MCF 10A (cell line): ENCODE measurements around the gene CHCHD3. TPM values are rescaled to one million over a fixed set of nuclear protein-coding genes. Genes with fewer than 3 reads are reported as not detected.
"Not testable (repeated sequence)": the region's sequence is repeated elsewhere in the genome, so short reads cannot be mapped to it uniquely, and the experiment has no call there.

ENCODE experiments used
- BruUV-seq: library from RNA; stranded (reverse); fragments of 400-500 nt; replicated peaks from 2 replicates; lab custom pipeline; 2021; lab: Mats Ljungman, UMichigan
- CTCF ChIA-PET: fragments of 300-600 bp; sonication (Branson Sonifier 250); formaldehyde crosslinking; extraction: SDS; loops from one replicate; lab custom pipeline; 2021; ENCODE audit warnings: antibody characterized with exemption, inconsistent platforms; lab: Yijun Ruan, JAX
- POLR2A ChIA-PET: fragments of 300-600, 350-650 bp; sonication (Branson Sonifier 250); formaldehyde crosslinking; extraction: SDS; loops from one replicate; lab custom pipeline; 2020; ENCODE audit warnings: antibody characterized with exemption, inconsistent platforms; lab: Yijun Ruan, JAX
- DNase-seq: peaks from one replicate; pipeline ENCODE4 v3.0.0-alpha.2; 2018; ENCODE audit not compliant: unreplicated experiment
- H3K27ac Mint-ChIP-seq: one replicate; pipeline ENCODE4 v1.8.0; 2022; ENCODE audit warnings: mild to moderate bottlenecking, low read depth, mixed read lengths; ENCODE audit not compliant: unreplicated experiment
- H3K27me3 Mint-ChIP-seq: one replicate; pipeline ENCODE4 v1.8.0; 2022; ENCODE audit warnings: mixed read lengths; ENCODE audit not compliant: insufficient read depth, unreplicated experiment
- H3K36me3 Mint-ChIP-seq: one replicate; pipeline ENCODE4 v1.8.0; 2022; ENCODE audit warnings: mild to moderate bottlenecking, moderate library complexity, mixed read lengths; ENCODE audit not compliant: insufficient read depth, unreplicated experiment
- H3K4me1 Mint-ChIP-seq: one replicate; pipeline ENCODE4 v1.8.0; 2022; ENCODE audit warnings: mixed read lengths; ENCODE audit not compliant: insufficient read depth, unreplicated experiment
- H3K4me3 Mint-ChIP-seq: one replicate; pipeline ENCODE4 v1.8.0; 2022; ENCODE audit warnings: mild to moderate bottlenecking, moderate library complexity, mixed read lengths; ENCODE audit not compliant: unreplicated experiment
- H3K9me3 Mint-ChIP-seq: one replicate; pipeline ENCODE4 v1.8.0; 2022; ENCODE audit warnings: mixed read lengths; ENCODE audit not compliant: unreplicated experiment
- intact Hi-C: fragments of 100-400 bp; cut with micrococcal nuclease; formaldehyde crosslinking; loops from 2 replicates; pipeline ENCODE4 v1.14.1; 2022
- total RNA-seq: library from RNA; stranded (reverse); gene quantifications from 2 replicates; pipeline ENCODE4 v1.2.3, GENCODE V29; 2022
- TF ChIP-seq, protein P1 (sequence below): fragments of 200-600 bp; IDR thresholded peaks from one replicate; pipeline ENCODE4 v1.8.0; 2022; ENCODE audit warnings: antibody characterized with exemption, mild to moderate bottlenecking; ENCODE audit not compliant: unreplicated experiment

CHCHD3 gene
- total RNA-seq, 1 experiment from 2014 or later, result 102 TPM

DNA sequence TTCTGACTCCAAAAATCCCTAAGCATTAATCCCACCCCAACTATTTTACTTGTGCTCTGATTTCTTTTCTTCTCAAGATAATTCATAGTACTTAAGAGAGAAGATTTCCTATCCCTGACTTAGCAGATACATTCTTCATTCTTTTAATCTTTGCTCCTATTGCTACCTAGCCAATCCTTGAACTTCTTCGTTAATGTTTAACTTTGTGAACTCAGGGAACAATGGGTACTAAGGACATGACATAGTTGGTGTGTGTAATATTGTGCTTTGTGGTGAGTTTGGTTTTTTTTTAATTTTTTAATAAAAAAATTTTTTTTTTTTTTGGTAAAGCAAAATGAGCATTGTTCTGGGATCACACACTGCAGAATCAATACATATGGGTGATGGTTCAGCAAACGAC lies 166.2 kb downstream of the CHCHD3 start:
- no peaks in the 10 kb centered on the region for H3K4me1 Mint-ChIP-seq
- DNase-seq, result no peak
- POLR2A ChIA-PET, result no interaction called here
- TF ChIP-seq, protein P1, sequence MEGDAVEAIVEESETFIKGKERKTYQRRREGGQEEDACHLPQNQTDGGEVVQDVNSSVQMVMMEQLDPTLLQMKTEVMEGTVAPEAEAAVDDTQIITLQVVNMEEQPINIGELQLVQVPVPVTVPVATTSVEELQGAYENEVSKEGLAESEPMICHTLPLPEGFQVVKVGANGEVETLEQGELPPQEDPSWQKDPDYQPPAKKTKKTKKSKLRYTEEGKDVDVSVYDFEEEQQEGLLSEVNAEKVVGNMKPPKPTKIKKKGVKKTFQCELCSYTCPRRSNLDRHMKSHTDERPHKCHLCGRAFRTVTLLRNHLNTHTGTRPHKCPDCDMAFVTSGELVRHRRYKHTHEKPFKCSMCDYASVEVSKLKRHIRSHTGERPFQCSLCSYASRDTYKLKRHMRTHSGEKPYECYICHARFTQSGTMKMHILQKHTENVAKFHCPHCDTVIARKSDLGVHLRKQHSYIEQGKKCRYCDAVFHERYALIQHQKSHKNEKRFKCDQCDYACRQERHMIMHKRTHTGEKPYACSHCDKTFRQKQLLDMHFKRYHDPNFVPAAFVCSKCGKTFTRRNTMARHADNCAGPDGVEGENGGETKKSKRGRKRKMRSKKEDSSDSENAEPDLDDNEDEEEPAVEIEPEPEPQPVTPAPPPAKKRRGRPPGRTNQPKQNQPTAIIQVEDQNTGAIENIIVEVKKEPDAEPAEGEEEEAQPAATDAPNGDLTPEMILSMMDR, result no peak
- peak overlapping the region; percentile 1 for H3K27ac Mint-ChIP-seq
- H3K9me3 Mint-ChIP-seq, result no peaks in the 10 kb centered on the region
- peaks cover 7% of the 10 kb centered on the region for H3K36me3 Mint-ChIP-seq
- intact Hi-C loops, result no loop called here
- CTCF ChIA-PET, result no interaction called here
- BruUV-seq, result no TSS peak
- H3K4me3 Mint-ChIP-seq, result no peak overlapping the region
- no peaks in the 10 kb centered on the region for H3K27me3 Mint-ChIP-seq

DNA sequence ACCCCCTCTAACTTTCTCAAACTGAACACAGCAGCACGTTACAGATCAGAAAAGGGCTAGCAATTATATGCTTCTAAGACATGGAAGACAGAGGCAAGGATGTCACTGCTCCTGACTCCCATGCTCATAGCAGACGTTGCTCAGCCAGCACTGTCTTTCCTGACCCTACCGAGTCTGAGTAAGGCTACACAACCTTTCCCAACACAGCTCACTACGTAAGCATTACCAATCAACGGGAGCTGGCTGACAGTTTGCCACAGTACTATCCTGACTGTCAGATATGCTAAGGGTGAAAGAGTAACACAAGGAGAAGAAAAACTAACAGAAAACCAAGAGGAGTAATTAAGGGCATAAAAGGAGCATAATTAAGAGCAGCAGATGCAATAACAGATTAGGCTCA lies 171.2 kb downstream of the CHCHD3 start:
- no peak for DNase-seq
- no peak overlapping the region for H3K27ac Mint-ChIP-seq
- no peak overlapping the region for H3K4me3 Mint-ChIP-seq
- intact Hi-C loops, result no loop called here
- H3K4me1 Mint-ChIP-seq, result no peaks in the 10 kb centered on the region
- no TSS peak for BruUV-seq
- H3K9me3 Mint-ChIP-seq, result no peaks in the 10 kb centered on the region
- TF ChIP-seq, protein P1, result no peak
- peaks cover 19% of the 10 kb centered on the region for H3K36me3 Mint-ChIP-seq
- no peaks in the 10 kb centered on the region for H3K27me3 Mint-ChIP-seq
- CTCF ChIA-PET, result no interaction called here
- POLR2A ChIA-PET, result no interaction called here

DNA sequence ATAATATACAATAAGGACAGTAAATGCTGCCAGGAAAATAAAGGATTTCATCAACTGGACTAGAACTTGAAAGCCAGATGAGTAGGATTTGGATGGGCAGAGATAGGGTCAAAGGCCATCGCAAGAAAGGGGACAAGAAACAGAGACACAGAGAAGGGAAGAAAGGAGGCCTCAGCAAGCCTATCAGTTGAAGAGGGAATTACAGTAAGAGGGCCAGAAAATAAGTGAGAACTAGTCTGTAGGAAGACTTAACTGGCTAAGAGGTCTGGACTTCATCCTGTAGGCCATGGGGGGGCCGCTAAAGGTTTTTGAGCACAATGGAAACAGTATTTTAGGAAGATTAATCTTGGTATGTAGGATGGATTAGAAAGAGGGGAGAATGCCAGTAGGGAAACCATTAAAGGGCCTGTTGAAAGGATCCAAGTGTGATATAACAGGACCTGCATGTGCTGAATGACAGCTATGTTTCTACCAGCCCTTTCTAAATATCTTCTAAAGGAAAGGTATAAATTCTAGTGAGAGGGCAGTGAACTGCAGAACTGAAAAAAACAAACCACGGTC lies 174.4 kb downstream of the CHCHD3 start:
- no peaks in the 10 kb centered on the region for H3K4me1 Mint-ChIP-seq
- POLR2A ChIA-PET, result no interaction called here
- intact Hi-C loops, result no loop called here

DNA sequence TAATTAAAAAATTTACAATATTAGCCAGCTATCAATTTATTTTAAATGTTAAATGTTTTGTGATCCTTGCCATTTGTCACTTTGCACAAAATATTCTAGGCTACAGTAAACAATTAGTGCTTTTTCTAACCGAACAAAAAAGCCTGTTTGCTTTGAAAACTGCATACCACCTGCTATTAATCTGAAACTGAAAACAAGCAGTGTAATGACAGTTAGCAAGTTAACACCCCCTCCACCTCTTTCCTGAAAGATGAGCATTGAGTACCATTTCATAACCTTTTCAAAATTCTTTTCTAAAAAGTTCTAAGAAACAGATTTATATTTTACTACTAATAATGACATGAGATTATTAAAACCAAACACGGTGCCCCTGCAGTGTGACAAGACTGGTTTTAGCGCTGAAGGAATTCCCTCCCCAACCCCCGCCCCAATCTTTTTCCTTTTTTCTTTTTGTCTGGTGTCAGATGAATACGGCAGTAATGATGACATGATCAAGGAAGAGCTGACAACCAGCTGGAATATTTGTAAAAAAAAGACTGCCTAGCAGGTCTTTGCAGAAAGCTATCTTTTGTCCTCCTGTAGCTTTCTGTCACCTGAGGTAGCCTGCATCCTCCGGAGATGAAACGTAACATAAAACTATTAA lies 175.6 kb downstream of the CHCHD3 start:
- no peaks in the 10 kb centered on the region for H3K4me1 Mint-ChIP-seq
- H3K9me3 Mint-ChIP-seq, result no peaks in the 10 kb centered on the region
- intact Hi-C loops, result no loop called here
- ChIA-PET POLR2A (interaction anchor here (0.7 to 1.0 kb wide), 2 partner anchors 16 to 54 kb away, joined by 3 read pairs; no protein-coding TSS in a partner anchor), CTCF (no interaction called here)
- no TSS peak for BruUV-seq
- DNase-seq, result no peak
- no peaks in the 10 kb centered on the region for H3K27me3 Mint-ChIP-seq
- H3K27ac Mint-ChIP-seq, result no peak overlapping the region
- peaks cover 20% of the 10 kb centered on the region for H3K36me3 Mint-ChIP-seq
- no peak overlapping the region for H3K4me3 Mint-ChIP-seq
- TF ChIP-seq, protein P1, result no peak

More for the DNA sequence above, 174.4 kb downstream of the CHCHD3 start:
- Mint-ChIP-seq H3K27me3 (no peaks in the 10 kb centered on the region), H3K36me3 (peaks cover 20% of the 10 kb centered on the region), H3K27ac (peak overlapping the region; percentile 33), H3K4me3 (no peak overlapping the region), H3K9me3 (no peaks in the 10 kb centered on the region)
- CTCF ChIA-PET, result no interaction called here
- no TSS peak for BruUV-seq
- TF ChIP-seq, protein P1, result no peak
- no peak for DNase-seq

DNA sequence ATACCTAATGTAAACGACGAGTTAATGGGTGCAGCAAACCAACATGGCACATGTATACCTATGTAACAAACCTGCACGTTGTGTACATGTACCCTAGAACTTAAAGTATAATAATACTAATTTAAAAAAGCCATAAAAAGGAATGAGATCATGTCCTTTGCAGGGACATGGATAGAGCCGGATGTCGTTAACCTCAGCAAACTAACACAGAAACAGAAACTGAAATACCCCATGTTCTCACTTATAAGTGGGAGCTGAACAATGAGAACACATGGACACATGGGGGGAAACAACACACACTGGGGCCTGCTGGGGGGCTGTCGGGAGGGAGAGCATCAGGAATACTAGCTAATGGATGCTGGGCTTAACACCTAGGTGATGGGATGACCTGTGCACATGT lies 176.8 kb downstream of the CHCHD3 start:
- H3K4me3 Mint-ChIP-seq, H3K27me3 Mint-ChIP-seq, DNase-seq, H3K27ac Mint-ChIP-seq, H3K4me1 Mint-ChIP-seq, H3K9me3 Mint-ChIP-seq, intact Hi-C loops, BruUV-seq: not testable (repeated sequence)
- CTCF ChIA-PET, result interaction anchor here (0.6 kb wide), 1 partner anchor 12 kb away, joined by 3 read pairs; no protein-coding TSS in a partner anchor
- POLR2A ChIA-PET, result interaction anchor here (1.0 kb wide), 1 partner anchor 14 kb away, joined by 3 read pairs; no protein-coding TSS in a partner anchor
- H3K36me3 Mint-ChIP-seq, result peaks cover 20% of the 10 kb centered on the region
